ENCODE measurements around the gene ATP10A. TPM values are rescaled to one million over a fixed set of nuclear protein-coding genes. Genes with fewer than 3 reads are reported as not detected.
"Not testable (repeated sequence)": the region's sequence is repeated elsewhere in the genome, so short reads cannot be mapped to it uniquely, and the experiment has no call there.

The ATP10A gene
- total RNA-seq, 1 donor from 2014 or later, result 6.5 TPM

DNA sequence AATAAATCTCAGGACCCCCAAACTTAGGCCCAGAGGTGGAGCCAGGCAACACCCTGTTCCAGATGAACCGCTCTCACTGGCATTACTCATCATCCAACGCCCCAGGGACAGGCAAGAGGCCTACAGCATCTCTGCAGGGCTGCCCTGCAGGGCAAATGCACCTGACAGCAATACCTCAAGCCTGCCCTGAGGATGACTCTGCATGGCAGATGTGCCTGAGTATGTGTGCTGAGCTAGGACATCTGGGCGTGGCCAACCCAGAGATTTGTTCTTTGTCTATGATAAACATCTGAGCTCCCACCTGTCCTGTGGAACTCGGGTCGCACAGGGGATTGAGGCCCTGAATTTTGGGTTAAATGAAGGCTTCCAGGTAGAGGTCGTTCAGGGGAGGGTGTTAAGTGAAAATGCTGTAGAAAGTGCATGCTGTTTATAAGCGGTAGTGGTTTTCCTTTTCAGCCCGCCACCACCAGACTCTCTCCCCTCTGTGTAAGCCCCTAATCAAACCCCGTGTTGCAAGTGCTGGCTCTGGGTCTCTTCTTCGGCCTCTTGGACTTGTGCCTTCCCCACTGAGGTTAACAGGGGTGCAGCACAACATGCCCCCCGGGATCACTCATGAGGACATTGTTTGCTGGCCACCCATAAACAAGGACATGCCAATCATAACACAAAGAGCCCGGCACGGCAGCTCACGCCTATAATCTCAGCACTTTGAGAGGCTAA, 92.3 kb downstream of the ATP10A start:
- no peak for DNase-seq

- no peak for DNase-seq
These were observed 93.1 kb downstream of the ATP10A start for GRCh38 chr15:25770031-25770430.

- no peak for DNase-seq
These were observed 94.9 kb downstream of the ATP10A start for GRCh38 chr15:25768271-25768670.

- DNase-seq, result no peak
These were observed 95.6 kb downstream of the ATP10A start for GRCh38 chr15:25767356-25768151.

DNA sequence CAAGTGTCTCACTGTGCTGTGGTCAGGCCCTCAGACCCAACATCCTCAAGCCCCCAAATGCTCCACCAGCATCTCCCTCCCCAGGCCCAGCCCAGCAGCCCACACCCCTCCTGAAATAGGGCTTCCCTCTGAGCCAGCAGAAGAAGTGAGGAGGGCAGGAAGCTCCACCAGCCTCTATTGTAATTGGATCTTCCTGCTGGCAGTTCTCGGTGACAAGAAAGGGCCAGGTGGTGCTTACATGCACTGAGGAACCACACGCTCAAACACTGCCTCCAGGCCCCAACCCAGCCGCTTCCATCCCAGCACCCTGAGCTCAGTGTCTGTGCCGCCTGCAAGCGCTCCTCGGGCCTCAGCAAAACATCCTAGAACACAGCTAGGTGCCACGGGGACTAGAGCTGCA, 96.7 kb downstream of the ATP10A start:
- peak; percentile 76 for DNase-seq

- no peak for DNase-seq
These were observed 98.0 kb downstream of the ATP10A start for GRCh38 chr15:25764980-25765735.

DNA sequence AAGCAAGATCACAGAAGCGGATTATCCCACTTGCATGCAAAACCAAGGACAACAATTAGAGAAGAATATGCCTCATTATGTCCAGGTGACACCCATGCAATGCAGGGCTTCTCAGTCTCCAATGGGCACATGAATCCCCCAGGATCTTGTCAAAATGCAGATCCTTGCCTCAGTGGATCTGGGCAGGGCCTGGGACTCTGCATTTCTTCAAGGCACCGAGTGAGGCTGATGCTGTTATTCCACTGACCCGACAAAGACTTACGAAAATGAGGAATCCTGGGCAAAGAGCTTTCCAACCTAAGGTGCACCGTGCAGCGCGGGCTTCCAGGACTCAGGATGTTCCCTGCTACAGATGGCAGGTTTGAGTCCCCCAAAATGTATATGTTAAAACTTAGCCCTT, 99.2 kb downstream of the ATP10A start:
- DNase-seq, result no peak

GRCh38 chr15:25763331-25763751, 99.8 kb downstream of the ATP10A start:
- DNase-seq, result no peak

DNA sequence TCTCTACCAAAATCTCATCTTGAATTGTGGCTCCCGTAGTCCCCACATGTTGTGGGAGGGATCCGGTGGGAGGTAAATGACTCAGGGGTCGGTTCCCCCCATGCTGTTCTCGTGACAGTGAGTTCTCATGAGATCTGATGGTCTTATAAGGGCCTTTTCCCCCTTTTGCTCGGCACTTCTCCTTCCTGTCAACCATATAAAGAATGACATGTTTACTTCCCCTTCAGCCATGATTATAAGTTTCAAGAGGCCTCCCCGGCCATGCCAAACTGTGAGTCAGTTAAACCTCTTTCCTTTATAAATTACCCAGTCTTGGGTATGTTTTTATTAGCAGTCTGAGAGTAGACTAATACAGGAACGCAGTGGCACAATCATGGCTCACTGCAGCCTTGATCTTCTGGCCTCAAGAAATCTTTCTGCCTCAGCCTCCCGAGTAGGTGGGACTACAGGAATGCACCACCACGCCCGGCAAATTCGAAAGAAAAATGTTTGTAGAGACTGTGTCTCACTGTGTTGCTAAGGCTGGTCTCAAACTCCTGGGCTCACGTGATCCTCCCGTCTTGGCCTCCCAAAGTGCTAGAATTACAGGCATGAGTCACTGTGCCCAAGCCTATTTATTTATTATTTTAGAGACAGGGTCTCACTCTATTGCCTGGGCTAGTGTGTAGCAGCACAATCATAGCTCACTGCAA, 101.0 kb downstream of the ATP10A start:
- DNase-seq, result no peak

DNA sequence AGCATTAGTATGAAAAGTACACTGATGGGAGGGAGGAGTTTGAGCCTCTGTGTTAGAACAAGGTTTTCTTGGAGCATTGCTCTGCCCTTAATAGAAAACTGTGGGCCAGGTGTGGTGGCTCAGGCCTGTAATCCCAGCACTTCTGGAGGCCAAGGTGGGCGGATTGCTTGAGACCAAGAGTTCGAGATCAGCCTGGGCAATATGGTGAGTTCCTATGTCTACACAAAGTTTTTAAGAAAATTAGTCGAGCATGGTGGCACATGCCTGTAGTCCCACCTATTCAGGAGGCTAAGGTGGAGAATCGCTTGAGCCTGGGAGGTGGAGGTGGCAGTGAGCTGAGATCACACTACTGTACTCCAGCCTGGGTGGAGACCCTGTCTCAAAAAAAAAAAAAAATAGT, 103.7 kb downstream of the ATP10A start:
- DNase-seq, result no peak

- DNase-seq, result not testable (repeated sequence)
These were observed 104.5 kb downstream of the ATP10A start for GRCh38 chr15:25758612-25759011.

- DNase-seq, result no peak
These were observed 119.4 kb downstream of the ATP10A start for GRCh38 chr15:25743548-25744275.

DNA sequence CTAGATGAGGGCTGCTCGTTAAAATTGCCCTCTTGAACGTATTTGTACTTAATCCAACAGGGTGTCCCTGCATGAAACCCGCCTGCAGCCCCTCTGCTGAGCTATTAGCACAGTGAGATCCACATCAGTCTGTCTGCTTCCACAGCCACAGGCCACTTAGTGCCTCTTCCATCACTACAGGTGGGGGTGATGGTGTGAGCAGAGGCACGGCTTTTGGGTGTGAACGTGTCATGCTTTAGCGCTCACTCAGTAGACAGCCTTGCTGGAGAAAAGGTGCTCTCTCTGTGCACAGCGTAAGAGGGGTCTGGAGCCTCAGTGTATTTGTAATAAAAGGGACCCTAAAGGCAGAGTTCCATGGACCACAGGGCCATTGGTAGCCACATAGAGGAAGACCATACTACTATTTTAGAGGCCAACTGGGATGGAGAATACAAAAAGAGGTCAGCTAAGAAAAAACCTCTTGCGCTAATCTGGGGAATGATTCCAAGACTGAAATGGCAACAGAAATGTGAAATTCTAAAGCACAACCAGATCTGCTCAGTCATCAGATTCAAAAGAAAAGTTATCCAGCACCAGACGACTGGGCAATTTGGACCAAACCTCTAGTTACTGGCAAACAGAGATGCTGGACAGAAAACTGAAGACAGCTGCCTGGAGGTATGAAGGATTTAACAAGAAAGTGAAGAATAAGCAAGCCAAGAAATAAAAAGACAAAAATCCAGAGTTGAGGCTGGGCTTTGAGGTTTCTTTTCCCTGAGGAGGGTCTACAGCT, 120.2 kb downstream of the ATP10A start:
- DNase-seq, result no peak

DNA sequence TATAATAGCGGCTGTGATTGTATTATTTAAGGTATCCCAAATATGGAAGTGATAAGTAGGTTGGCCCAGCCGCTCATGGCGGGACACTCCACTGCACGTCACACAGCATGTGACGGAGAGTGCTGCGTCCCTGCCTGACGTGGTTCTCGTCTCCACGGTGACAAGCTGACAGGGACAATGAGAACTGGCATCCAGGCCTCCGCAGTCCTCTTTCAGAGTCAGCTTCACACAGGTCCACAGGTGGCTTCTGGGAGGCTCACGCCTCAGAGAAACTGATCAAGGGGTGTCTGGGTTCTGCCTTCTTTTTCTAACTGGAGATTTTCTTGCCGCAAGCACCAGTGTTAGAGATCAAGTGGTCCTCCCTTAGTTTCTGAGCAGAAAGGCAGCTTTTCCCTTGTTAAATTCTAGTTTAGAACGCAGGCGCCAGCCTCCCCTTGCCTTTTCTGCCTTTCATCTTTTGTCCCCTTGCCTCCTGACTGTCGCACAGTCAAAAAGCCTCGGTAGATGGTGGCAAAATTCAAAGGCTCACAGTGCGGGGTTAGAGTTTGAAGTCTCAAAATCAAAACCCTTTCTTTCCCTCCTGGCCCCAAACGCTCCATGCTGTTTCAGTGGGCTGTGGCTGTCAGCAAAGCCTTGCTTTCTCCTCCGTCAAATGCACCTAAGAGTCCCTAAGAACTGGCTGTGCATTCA, 120.9 kb downstream of the ATP10A start:
- no peak for DNase-seq

GRCh38 chr15:25741256-25741580, 121.9 kb downstream of the ATP10A start:
- no peak for DNase-seq

GRCh38 chr15:25740383-25741255, 122.5 kb downstream of the ATP10A start:
- DNase-seq, result no peak

GRCh38 chr15:25739687-25740121, 123.4 kb downstream of the ATP10A start:
- peak; percentile 80 for DNase-seq

DNA sequence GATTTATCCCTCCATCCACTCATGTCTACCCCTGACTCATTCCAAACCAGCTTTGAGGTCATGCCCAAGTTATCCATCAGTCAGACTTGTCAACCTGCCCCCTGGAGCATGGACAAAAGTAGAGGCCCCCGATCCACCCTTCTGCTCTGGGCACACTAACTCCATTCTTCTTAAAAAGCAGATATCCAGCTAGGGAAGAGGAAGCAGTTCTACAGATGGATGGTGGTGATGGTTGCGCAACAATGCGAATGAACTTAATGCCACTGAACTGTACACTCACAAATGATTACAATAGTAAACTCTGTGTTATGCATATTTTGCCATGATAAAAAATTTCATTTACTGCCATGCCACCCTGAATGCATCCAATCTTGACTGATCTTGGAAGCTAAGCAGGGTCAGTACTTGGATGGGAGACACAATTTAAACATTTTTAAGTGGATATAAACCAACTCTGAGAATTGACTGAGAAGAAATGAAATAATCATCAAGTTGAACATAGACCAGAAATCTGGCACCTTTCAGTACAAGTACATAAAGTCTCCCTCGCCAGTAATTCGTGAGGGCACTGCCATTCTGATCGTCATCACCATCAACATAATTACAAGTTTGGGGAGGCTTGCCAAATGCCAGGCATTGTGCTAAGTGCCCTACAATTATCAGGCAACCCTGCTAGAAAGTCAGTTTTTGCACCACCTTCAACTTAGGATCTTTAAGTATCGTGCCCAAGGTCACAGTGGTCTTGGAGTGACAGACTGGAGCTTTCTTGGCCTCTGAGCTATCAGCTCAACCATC, 124.8 kb downstream of the ATP10A start:
- DNase-seq, result no peak

Data from tongue (tissue), 2 donors.